ENCODE data around the gene RCSD1.
"Not testable (repeated sequence)": the region's sequence is repeated elsewhere in the genome, so short reads cannot be mapped to it uniquely, and the experiment has no call there.

RCSD1 gene

DNA sequence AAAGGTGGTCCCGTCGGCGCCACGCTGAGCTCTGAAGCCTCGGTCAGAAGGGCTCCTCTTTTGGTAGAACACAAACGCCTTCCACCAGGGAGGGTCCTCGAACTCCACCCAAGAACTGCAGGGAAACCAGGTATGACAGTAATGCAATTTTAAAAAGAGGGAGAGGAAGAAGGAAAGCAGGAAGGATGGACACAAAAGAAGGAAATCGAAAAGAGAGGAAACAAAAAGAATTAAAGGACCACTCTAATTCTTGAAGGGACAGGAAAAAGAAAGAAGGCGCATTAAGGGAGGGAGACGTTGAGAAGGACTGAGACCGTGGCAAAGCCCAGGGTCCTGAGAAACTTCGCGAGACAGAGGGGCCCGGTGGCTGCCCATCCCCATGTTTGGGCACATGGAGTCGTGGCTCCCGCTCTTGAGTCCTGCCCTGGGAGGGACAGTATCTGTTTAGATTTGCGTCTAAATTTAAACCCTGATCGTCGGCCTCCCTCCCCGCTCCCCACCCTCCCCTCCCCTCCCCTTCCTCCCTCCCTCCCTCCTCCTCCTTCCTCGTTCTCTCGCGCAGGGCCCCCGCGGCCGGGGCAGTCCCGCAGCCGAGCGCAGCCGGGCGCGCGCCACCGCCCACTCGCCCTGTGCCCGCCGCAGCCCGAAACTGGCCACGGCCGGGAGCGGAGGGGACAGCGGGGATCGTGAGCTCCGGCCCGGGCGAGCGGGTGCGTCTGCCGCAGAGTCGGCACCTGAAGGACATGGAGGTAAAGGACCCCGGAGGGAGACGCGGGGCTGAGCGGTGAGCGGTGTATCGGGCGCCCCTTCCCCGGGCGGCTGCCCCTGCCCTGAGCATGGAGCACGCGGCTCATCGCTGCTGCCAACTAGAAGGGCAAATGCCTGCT, at the start of gene RCSD1:
Gene RCSD1 (plus strand): TSS at position 552 of the 887 bp plus-strand sequence. CDS start 192 bp downstream, at position 744.
- peak; percentile 54 for DNase-seq (ENCODE audit: low read depth)

GRCh38 chr1:167582064-167582463, 48.0 kb upstream of the RCSD1 start:
- no peak for DNase-seq (ENCODE audit: low read depth)

- no peak for DNase-seq (ENCODE audit: low read depth)
These were observed 47.3 kb upstream of the RCSD1 start for GRCh38 chr1:167582722-167583121.

DNA sequence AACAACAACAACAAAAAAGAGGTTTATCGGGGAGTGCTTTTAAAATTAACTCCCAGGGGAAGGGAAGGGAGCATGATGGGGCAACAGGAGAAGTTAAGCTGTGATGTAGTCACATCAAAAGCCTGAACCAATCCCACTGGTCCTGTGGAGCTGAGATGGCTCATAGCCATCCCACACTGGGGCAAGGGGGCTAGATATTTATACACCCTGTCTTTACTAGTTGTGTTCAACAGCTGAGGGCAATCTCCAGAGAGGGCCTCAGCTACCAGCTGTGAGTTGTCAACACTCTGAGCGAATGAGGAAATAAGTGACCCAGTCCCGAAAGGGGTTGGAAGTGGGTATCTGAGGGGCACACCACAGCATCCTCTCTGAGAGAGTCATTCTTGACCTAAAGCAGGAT, 45.5 kb upstream of the RCSD1 start:
- DNase-seq (ENCODE audit: low read depth): no peak

DNA sequence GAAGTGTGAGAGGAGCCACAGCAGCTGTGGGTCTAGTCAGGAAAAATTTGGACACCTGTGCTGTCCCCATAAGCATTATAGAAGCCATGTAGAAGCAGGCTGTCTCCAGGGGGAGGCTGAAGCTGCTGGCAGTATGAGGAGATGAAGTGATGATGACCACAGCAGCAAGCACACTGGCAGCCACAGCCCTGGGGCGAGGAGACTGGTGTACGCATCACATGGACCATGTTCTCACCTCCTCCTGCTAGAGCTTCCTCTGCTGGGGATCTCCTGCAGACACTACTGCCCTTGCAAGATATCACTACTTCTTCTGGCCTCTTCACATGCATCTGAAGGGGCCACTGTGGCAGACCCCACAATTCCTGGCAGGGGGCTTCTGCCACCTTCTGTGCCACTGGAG, 42.7 kb upstream of the RCSD1 start:
- no peak for DNase-seq (ENCODE audit: low read depth)

GRCh38 chr1:167587872-167588271, 42.2 kb upstream of the RCSD1 start:
- no peak for DNase-seq (ENCODE audit: low read depth)

GRCh38 chr1:167588361-167588760, 41.7 kb upstream of the RCSD1 start:
- DNase-seq (ENCODE audit: low read depth): no peak

DNA sequence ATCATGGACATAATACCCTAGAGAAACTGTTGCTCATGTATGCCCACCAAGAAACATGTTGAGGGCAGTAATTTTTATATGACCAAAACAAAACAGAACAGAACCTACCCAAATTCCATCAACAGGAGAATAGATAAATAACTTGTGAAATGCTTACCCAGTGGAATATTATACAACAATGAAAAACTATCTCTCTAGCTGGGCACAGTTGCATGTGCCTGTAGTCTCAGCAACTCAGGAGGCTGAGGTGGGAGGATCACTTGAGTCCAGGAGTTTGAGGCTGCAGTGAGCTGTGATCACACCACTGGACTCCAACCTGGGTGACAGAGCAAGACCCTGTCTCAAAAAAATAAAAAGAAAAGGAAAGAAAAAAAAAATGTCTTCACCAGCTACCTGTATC, 37.6 kb upstream of the RCSD1 start:
- no peak for DNase-seq (ENCODE audit: low read depth)

DNA sequence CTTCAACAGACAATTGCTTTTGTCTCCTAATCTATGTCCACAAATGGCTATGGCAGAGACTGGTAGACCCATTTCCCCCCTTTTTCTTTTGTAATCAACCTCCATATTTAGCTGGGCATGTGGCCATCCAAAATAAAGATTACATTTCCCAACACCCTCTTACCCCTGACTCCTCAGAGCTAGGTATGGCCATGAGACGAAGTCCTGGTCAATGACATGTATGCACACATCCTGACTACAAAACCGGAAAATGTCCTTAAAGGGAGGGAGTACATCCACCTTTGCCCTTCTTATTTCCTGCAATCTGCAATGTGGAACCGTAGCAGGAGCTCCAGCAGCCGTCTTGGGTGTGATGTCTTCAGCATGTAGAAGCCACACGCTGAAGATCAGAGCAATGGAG, 36.2 kb upstream of the RCSD1 start:
- no peak for DNase-seq (ENCODE audit: low read depth)

DNA sequence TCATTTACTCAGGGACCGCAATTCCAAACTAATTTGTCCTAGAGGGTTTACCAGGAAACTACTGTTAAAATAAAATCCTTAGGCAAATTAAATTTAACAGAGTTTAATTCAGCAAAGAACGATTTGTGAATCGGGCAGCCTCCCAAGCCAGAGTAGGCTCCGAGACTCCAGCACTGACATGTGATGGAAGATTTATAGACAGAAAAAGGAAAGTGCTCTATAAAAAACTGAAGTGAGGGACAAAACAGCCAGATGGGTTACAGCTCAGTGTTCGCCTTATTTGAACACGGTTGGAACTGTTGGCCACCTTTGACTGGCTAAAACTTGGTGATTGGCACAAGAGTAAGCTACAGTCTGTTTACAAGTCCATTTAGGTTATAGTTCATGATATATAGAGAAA, 35.2 kb upstream of the RCSD1 start:
- DNase-seq (ENCODE audit: low read depth): no peak

DNA sequence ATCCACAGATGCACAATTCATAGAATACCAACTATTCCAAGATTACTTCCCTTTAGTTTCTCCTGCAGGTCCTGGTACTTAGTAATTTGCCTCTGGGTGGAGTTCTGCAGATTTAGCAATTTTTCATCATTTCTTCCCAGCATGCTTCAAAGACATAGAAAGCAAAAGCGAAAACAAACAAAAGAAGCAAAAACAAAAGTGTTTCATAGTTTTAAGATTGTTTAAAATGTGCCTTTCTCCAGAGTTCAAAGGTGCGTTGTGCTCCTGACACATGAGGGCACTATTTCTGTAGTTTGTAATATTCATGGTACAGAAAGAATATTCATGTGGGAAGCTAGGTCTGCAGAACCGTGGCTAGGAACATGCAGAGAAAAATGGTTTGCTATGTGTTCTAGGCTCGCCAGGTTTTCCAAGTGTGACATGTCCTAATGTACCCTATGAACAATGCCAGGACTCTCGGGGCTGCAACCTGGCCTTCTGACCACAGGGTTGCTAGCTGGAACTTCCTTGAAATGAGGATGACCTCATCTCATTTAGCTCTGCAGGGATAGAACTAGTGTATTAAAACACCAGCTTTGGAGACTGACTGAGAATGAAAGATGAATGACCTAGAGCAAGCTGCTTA, 30.0 kb upstream of the RCSD1 start:
- no peak for DNase-seq (ENCODE audit: low read depth)

DNA sequence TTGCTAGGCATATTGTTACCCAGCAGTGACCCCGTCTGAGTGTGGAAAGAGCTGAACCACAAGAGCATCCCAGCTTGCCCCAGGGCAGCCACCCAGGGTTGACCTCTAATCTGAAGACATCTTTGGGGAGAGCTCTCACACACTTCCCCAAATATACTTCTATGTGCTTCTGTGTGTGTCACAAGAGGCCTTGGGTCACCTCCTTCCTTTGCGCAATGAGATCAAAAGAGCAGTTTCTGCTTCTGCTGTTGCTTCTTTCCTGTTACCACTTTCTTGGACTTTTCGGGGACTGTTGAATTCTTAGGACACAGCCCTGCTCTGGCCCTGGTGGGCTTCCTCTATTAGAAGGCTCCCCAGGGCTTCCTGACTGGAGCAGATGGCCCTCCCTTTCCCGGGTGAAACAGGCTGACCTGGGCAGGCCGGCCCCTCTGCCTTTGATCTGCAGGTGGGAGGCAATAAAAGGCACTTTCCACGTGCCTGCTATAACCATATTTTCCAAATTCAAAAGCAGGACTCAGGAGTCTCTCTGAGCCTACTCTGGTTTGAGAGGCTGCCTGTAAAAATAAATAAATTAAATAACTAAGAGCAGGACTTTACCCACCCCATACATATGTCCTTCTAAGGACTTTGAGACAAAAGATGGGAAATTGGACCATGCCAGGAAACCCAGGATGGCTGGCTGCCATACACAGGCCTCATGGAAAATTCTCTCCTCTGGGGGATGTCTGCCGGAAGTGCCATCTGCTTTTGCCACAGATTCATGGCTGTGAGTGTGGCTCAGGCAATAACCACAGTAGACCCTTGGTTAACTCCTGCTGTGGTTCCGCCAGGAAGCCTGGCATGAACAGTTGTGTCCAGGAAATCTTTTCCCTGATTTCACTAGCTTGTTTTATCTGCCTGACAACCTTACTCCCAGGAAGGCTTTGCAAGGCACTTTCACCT, 28.3 kb upstream of the RCSD1 start:
- DNase-seq (ENCODE audit: low read depth): no peak

GRCh38 chr1:167602840-167603239, 27.2 kb upstream of the RCSD1 start:
- no peak for DNase-seq (ENCODE audit: low read depth)

GRCh38 chr1:167605576-167605975, 24.5 kb upstream of the RCSD1 start:
- no peak for DNase-seq (ENCODE audit: low read depth)

GRCh38 chr1:167611983-167612382, 18.0 kb upstream of the RCSD1 start:
- DNase-seq (ENCODE audit: low read depth): no peak

DNA sequence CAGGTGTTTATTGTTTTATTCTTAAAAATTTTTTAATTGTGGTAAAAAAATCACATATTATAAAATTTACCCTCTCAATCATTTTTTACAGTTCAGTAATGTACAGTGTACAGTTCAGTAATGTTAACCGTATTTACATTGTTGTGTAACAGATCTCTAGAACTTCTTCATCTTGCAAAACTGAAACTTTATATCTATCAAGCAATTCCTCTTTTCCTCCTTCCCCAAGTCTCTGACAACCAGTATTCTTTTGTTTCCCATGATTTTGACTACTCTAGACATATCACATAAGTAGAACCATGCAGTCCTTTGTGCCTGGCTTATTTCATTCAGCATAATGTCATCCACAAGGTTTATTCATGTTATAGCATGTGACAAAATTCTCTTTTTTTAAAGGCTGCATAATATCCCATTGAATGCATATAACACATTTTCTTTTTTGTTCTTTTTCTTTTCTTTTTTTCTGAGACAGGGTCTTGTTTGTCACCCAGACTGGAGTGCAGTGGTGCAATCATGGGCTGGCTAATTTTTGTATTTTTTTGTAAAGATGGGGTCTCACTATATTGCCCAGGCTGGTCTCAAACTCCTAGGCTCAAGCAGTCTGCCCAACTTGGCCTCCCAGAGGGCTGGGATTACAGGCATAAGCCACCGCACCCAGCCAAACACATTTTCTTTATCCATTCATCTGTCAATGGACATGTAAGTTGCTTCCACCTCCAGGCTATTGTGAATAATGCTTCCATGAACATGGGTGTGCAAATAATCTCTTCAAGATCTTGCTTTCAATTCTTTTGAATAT, 17.2 kb upstream of the RCSD1 start:
- no peak for DNase-seq (ENCODE audit: low read depth)

DNA sequence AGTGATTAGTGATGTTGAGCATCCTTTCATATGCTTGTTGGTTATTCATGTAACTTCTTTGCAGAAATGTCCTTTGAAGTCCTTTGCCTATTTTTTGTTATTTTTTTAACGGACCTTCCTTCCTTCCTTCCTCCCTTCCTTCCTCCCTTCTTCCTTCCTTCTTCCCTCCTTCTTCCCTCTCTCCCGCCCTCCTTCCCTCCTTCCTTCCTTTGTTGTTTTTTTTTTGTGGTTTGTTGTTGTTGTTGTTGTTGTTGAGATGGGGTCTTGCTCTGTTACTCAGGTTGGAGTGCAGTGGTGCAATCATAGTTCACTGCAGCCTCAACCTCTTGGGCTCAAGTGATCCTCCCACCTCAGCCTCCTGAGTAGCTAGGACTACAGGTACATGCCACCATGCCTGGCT, 16.0 kb upstream of the RCSD1 start:
- not testable (repeated sequence) for DNase-seq (ENCODE audit: low read depth)

DNA sequence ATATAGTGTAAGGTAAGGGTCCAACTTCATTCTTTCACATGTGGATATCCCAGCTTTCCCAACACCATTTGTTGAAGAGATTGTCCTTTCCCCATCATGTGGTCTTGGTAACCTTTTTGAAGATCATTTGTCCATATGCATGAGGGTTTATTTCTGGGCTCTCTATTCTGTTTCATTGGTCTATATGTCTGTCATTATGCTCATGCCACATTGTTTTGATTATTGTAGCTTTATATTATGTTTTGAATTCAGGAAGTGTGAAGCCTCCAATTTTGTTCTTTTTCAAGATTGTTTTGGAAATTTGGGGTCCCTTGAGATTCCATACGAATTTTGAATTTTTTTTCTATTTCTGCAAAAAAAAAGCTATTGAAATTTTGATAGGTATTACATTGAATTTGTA, 15.2 kb upstream of the RCSD1 start:
- no peak for DNase-seq (ENCODE audit: low read depth)

DNA sequence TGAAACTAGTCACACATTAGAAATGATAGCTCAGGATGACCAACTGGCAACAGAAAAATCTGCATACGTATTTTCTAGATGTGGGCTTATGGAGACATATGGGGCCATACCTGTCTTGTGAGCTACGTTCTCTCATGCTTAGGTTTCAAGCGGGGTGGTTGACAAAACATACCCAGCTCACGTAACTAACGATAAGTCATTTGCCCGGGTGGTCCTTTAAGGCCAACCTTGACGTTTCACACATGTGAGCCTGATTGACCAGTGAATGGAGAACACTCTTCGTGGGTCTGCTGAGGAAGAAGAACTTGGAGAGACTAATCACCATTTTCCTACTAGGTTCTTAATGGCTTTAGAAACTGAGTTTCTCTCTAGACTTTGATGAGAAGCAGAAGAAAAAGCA, 13.5 kb upstream of the RCSD1 start:
- DNase-seq (ENCODE audit: low read depth): no peak

DNA sequence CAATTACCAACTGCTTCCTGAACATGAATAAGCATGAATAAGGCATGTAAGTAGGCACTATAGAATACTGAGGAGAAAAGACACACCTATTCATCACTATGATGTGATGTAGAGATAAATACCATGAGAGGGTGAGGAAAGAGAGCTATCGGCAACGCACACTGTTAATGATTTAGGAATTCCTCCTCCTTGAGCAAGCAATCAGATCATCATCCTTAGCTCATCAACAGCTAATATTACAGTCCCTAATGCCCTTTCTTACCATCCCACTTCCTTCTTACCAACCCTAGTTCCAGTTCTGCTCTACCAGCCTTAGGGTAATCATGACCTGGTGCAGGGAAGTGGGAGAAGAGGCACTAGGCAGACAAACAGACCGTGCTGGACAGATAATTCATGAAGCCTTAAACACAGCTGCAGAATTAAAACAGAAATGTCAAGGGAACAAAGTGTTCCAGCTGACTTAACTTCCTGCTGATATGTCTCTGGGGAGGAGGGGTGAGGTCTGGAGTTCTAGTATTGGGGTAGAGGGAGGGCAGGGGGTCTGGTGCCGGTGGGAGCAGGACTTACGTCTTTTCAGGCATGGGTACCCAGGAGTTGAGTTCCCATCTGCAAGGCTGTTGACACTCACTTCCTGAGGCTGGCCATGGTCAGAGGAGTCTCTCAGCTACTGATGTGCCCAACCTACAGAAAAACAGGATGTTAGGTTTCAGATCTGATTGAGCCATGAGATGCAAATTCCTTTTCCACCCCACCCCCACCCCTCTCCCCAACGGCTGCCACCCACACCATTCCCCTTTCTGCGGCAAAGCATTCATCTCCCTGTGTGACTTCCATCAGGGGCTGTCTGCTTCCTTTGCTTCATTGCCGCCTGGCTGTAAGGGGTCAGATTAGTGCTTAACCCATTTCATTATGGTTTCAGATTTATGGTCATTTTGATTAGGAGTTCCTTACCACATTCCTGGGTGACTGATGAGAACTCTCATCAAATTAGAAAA, 12.6 kb upstream of the RCSD1 start:
- DNase-seq (ENCODE audit: low read depth): no peak

All from activated T-cell treated with anti-CD3 and anti-CD28 coated beads for 24 hours (primary cell).